Natural killer cell (primary cell): ENCODE results near the gene FZD7. TPM values are rescaled to one million over a fixed set of nuclear protein-coding genes. Genes with fewer than 3 reads are reported as not detected.

Source experiments
- ATAC-seq, 3 donors: fragments of 150-1000 bp in 2 of 3; fragments of 200-7000 bp in 1 of 3; cut with Tn5 transposase; 1 replicate in 1 of 3; 2 replicates in 2 of 3; pipeline ENCODE4 v1.10.0; 2021; ENCODE audit warnings: mild to moderate bottlenecking in 2 of 3, moderate library complexity in 2 of 3
- DNase-seq, 2 donors: peaks; one replicate each; pipeline versions ENCODE4 v3.0.0 to v3.0.0-alpha.2; 2013 to 2021; ENCODE audit warnings: mixed read lengths in 1 of 2
- H3K27ac ChIP-seq: one replicate; pipeline ENCODE4 v1.5.1; 2013; ENCODE audit warnings: mild to moderate bottlenecking, low read length
- H3K27me3 ChIP-seq: one replicate; pipeline ENCODE4 v1.6.1; 2013; ENCODE audit warnings: low read length; ENCODE audit not compliant: control insufficient read depth, insufficient read depth
- H3K36me3 ChIP-seq: one replicate; pipeline ENCODE4 v1.6.1; 2013; ENCODE audit warnings: low read length; ENCODE audit not compliant: control insufficient read depth, insufficient read depth
- H3K4me1 ChIP-seq: one replicate; pipeline ENCODE4 v1.6.1; 2013; ENCODE audit warnings: low read length; ENCODE audit not compliant: control insufficient read depth, insufficient read depth
- H3K4me3 ChIP-seq: one replicate; pipeline ENCODE4 v1.5.1; 2013; ENCODE audit warnings: low read length
- H3K9me3 ChIP-seq: one replicate; pipeline ENCODE4 v1.6.1; 2013; ENCODE audit warnings: low read length; ENCODE audit not compliant: control insufficient read depth, insufficient read depth
- H3K27ac Mint-ChIP-seq, 2 donors: one replicate each; pipeline ENCODE4 v1.8.0; 2022; ENCODE audit warnings: mild to moderate bottlenecking in 2 of 2, mixed read lengths in 2 of 2, moderate library complexity in 1 of 2
- H3K27me3 Mint-ChIP-seq, 2 donors: one replicate each; pipeline ENCODE4 v1.8.0; 2022; ENCODE audit warnings: low read depth in 2 of 2, mixed read lengths in 2 of 2
- H3K36me3 Mint-ChIP-seq: one replicate; pipeline ENCODE4 v1.8.0; 2022; ENCODE audit warnings: mixed read lengths
- H3K4me1 Mint-ChIP-seq, 2 donors: one replicate each; pipeline ENCODE4 v1.8.0; 2022; ENCODE audit warnings: mixed read lengths in 2 of 2
- H3K4me3 Mint-ChIP-seq: one replicate; pipeline ENCODE4 v1.8.0; 2022; ENCODE audit warnings: mild to moderate bottlenecking, moderate library complexity, mixed read lengths
- H3K9me3 Mint-ChIP-seq, 2 donors: one replicate each; pipeline ENCODE4 v1.8.0; 2022; ENCODE audit warnings: mixed read lengths in 2 of 2
- CTCF ChIP-seq: fragments of 200-600 bp; IDR thresholded peaks from one replicate; pipeline ENCODE4 v1.8.0; 2022; ENCODE audit warnings: antibody characterized with exemption
- WGBS: methylation state at CpG from one replicate; pipeline ENCODE4 v1.1.7; 2013; ENCODE audit warnings: missing lambda C conversion rate; ENCODE audit not compliant: insufficient coverage; 5-methylcytosine and 5-hydroxymethylcytosine counted together
- intact Hi-C: fragments of 100-400 bp; cut with micrococcal nuclease; formaldehyde crosslinking; loops from one replicate; pipeline ENCODE4 v1.14.2; 2022
- total RNA-seq, 4 donors: library from RNA; stranded (reverse); fragments of 120-200 nt in 1 of 4; gene quantifications; one replicate each; pipeline versions ENCODE4 v1.2.3 to v1.2.4, GENCODE V29; 2013 to 2022

The FZD7 gene
- total RNA-seq, 3 donors from 2014 or later (not counting 1 experiment from before 2014, with no cell fraction given) = 0.27 to 1.6 TPM; not detected in 1

GRCh38 chr2:202019689-202020450 is 13.8 kb upstream of the FZD7 start:
- no peaks in the 10 kb centered on the region for H3K9me3 Mint-ChIP-seq
- peaks cover 10% of the 10 kb centered on the region in 2 donors for H3K27me3 Mint-ChIP-seq
- no peaks in the 10 kb centered on the region for H3K4me1 Mint-ChIP-seq
- DNase-seq (no peak), ATAC-seq (no peak)
- H3K36me3 Mint-ChIP-seq = no peaks in the 10 kb centered on the region
- intact Hi-C loops = no loop called here
- WGBS = 86% methylated on average over 8 of the region's 8 CpGs
- H3K27ac ChIP-seq = no peak overlapping the region
- TF ChIP-seq CTCF = no peak
- no peak overlapping the region for H3K4me3 Mint-ChIP-seq
- H3K9me3 ChIP-seq = no peaks in the 10 kb centered on the region
- no peaks in the 10 kb centered on the region for H3K27me3 ChIP-seq
- no peaks in the 10 kb centered on the region for H3K36me3 ChIP-seq
- H3K4me3 ChIP-seq = no peak overlapping the region
- no peaks in the 10 kb centered on the region for H3K4me1 ChIP-seq
- H3K27ac Mint-ChIP-seq = no peak overlapping the region

DNA sequence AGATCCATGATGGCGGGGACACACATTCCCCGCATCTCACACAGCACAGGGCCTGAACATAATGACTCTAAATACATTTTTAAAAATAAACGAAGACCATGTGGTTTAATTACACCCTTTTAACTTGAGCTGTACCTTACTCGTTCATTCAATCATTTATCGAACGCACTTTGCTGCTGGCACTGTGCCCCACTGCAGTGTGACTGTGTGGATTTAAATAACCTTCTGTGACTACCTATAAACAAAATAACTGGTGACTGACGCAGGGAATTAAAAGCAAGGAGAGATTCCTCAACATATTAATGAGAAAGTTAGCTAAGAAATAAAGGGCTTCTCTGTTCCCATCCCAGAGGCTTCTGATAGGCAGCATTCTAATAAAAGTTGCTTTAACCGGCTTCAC is 10.9 kb upstream of the FZD7 start:
- ATAC-seq (no peak), DNase-seq (no peak)
- Mint-ChIP-seq H3K27me3 (peaks cover 6 to 17% of the 10 kb centered on the region in 2 donors), H3K36me3 (no peaks in the 10 kb centered on the region), H3K4me3 (no peak overlapping the region), H3K27ac (no peak overlapping the region), H3K9me3 (no peaks in the 10 kb centered on the region), H3K4me1 (no peaks in the 10 kb centered on the region)
- Histone ChIP-seq H3K36me3 (no peaks in the 10 kb centered on the region), H3K27me3 (no peaks in the 10 kb centered on the region), H3K27ac (no peak overlapping the region), H3K4me1 (no peaks in the 10 kb centered on the region), H3K4me3 (no peak overlapping the region), H3K9me3 (no peaks in the 10 kb centered on the region)
- intact Hi-C loops = no loop called here
- WGBS = 91% methylated on average over 7 of the region's 8 CpGs
- no peak for TF ChIP-seq CTCF

GRCh38 chr2:202023198-202023903 is 10.3 kb upstream of the FZD7 start:
- Mint-ChIP-seq H3K9me3 (no peaks in the 10 kb centered on the region), H3K27ac (no peak overlapping the region), H3K4me3 (no peak overlapping the region), H3K27me3 (peaks cover 6 to 17% of the 10 kb centered on the region in 2 donors), H3K36me3 (no peaks in the 10 kb centered on the region), H3K4me1 (no peaks in the 10 kb centered on the region)
- Histone ChIP-seq H3K27ac (no peak overlapping the region), H3K27me3 (no peaks in the 10 kb centered on the region), H3K4me1 (no peaks in the 10 kb centered on the region), H3K4me3 (no peak overlapping the region), H3K9me3 (no peaks in the 10 kb centered on the region), H3K36me3 (no peaks in the 10 kb centered on the region)
- no peak for ATAC-seq
- intact Hi-C loops = no loop called here
- DNase-seq = no peak
- no peak for TF ChIP-seq CTCF
- WGBS = 89% methylated on average over 8 of the region's 10 CpGs
